ENCODE data around the gene ATAD3A. TPM values are rescaled to one million over a fixed set of nuclear protein-coding genes. Genes with fewer than 3 reads are reported as not detected.

ATAD3A gene
- total RNA-seq, 1 donor from 2014 or later: 21.9 TPM

GRCh38 chr1:1538989-1539309, 27.0 kb downstream of the ATAD3A start:
- intact Hi-C loops (cut with DNase I): no loop called here
- TF ChIP-seq POLR2A (IDR thresholded peaks at IDR 0.05) (no peak), POLR2AphosphoS5 (IDR thresholded peaks at IDR 0.05; ENCODE audit: insufficient read depth in 1 of 2, low read depth in 1 of 2) (no peak)
- TF ChIP-seq, protein P1, sequence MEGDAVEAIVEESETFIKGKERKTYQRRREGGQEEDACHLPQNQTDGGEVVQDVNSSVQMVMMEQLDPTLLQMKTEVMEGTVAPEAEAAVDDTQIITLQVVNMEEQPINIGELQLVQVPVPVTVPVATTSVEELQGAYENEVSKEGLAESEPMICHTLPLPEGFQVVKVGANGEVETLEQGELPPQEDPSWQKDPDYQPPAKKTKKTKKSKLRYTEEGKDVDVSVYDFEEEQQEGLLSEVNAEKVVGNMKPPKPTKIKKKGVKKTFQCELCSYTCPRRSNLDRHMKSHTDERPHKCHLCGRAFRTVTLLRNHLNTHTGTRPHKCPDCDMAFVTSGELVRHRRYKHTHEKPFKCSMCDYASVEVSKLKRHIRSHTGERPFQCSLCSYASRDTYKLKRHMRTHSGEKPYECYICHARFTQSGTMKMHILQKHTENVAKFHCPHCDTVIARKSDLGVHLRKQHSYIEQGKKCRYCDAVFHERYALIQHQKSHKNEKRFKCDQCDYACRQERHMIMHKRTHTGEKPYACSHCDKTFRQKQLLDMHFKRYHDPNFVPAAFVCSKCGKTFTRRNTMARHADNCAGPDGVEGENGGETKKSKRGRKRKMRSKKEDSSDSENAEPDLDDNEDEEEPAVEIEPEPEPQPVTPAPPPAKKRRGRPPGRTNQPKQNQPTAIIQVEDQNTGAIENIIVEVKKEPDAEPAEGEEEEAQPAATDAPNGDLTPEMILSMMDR (IDR thresholded peaks at IDR 0.05): no peak
- peaks cover 22% of the 10 kb centered on the region for H3K4me1 ChIP-seq
- H3K4me3 ChIP-seq: peak overlapping the region; percentile 58 to 91
- no peaks in the 10 kb centered on the region for H3K27me3 ChIP-seq
- no peaks in the 10 kb centered on the region for H3K36me3 ChIP-seq
- DNase-seq (ENCODE audit: extremely low spot score in 2 of 2): no peak
- H3K9me3 ChIP-seq: no peaks in the 10 kb centered on the region
- peak overlapping the region; percentile 64 for H3K27ac ChIP-seq

- Histone ChIP-seq H3K4me1 (peaks cover 22% of the 10 kb centered on the region), H3K4me3 (peak overlapping the region; percentile 58 to 91), H3K27ac (peak overlapping the region; percentile 64), H3K9me3 (no peaks in the 10 kb centered on the region), H3K27me3 (no peaks in the 10 kb centered on the region), H3K36me3 (no peaks in the 10 kb centered on the region)
- intact Hi-C loops (cut with DNase I): no loop called here
- DNase-seq (ENCODE audit: extremely low spot score in 2 of 2): no peak
- TF ChIP-seq POLR2A (IDR thresholded peaks at IDR 0.05) (no peak), POLR2AphosphoS5 (IDR thresholded peaks at IDR 0.05; ENCODE audit: insufficient read depth in 1 of 2, low read depth in 1 of 2) (no peak)
- TF ChIP-seq, protein P1 (IDR thresholded peaks at IDR 0.05): no peak
Measured at GRCh38 chr1:1539310-1540089, 27.5 kb downstream of the ATAD3A start.

GRCh38 chr1:1540090-1540817, 28.3 kb downstream of the ATAD3A start, which contains the start of gene TMEM240:
TMEM240 (minus strand) TSS chr1:1540624; CDS start chr1:1540346, 278 bp downstream.
- no peak for DNase-seq (ENCODE audit: extremely low spot score in 2 of 2)
- Histone ChIP-seq H3K9me3 (no peaks in the 10 kb centered on the region), H3K27ac (peak within 1 kb of the TSS; percentile 64), H3K36me3 (no peaks in the 10 kb centered on the region), H3K27me3 (no peaks in the 10 kb centered on the region), H3K4me1 (peaks cover 22% of the 10 kb centered on the region), H3K4me3 (peak within 1 kb of the TSS; percentile 58 to 91)
- intact Hi-C loops (cut with DNase I): no loop called here
- TF ChIP-seq, protein P1 (IDR thresholded peaks at IDR 0.05): no peak
- no peak for TF ChIP-seq POLR2AphosphoS5 (IDR thresholded peaks at IDR 0.05; ENCODE audit: insufficient read depth in 1 of 2, low read depth in 1 of 2)
- TF ChIP-seq POLR2A (IDR thresholded peaks at IDR 0.05): no peak

DNA sequence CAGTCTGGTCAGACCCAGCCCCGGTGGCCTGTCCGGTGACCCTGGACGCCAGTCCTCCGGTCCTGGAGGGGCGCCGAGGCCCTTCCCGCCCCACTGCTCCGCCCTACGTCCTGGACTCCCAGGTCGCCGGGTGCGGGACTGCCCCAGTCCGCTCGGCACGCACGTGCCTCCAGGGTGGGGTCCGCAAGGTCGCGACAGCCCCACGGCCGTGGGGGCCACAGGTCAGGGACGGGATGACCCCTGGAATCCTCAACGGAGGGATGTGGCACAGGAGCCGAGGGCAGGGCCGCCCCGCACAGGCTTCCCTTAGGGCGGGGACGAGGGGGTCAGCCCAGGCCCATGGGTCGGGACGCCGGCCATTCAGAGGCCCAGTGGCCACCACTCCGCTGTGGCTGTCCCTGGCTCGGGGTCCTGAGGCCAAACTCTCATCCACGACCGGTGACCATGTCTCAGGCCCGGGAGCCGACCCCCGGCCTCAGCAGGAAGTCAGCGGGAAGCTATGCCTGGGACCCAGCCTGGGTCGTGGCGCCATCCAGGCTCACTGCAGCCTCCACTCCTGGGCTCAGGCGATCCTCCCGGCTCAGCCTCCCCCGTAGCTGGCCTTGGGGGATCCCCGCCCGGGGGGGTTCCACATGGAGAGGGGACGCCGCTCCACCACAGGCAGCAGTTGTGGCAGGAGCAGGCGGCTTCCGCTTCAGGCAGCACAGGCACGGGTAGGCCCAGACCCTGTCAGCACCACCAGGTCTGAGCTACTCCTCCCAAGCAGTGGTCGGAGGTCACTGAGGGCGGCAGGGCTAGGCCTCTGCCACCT, 29.1 kb downstream of the ATAD3A start:
- H3K27me3 ChIP-seq: no peaks in the 10 kb centered on the region
- peak overlapping the region; percentile 64 for H3K27ac ChIP-seq
- intact Hi-C loops (cut with DNase I): no loop called here
- H3K9me3 ChIP-seq: no peaks in the 10 kb centered on the region
- H3K4me1 ChIP-seq: peaks cover 22% of the 10 kb centered on the region
- H3K4me3 ChIP-seq: peak overlapping the region; percentile 58 to 91
- no peaks in the 10 kb centered on the region for H3K36me3 ChIP-seq
- no peak for DNase-seq (ENCODE audit: extremely low spot score in 2 of 2)
- TF ChIP-seq POLR2A (IDR thresholded peaks at IDR 0.05) (no peak), POLR2AphosphoS5 (IDR thresholded peaks at IDR 0.05; ENCODE audit: insufficient read depth in 1 of 2, low read depth in 1 of 2) (peak in 1 of 2 donors; percentile 54)
- TF ChIP-seq, protein P1 (IDR thresholded peaks at IDR 0.05): no peak

Data from vagina (tissue), 2 donors.